ENCODE data around the gene HSPG2. TPM values are rescaled to one million over a fixed set of nuclear protein-coding genes. Genes with fewer than 3 reads are reported as not detected.

HSPG2 gene
- total and polyA plus RNA-seq, 11 donors = 164 to 608 (median 304) TPM

DNA sequence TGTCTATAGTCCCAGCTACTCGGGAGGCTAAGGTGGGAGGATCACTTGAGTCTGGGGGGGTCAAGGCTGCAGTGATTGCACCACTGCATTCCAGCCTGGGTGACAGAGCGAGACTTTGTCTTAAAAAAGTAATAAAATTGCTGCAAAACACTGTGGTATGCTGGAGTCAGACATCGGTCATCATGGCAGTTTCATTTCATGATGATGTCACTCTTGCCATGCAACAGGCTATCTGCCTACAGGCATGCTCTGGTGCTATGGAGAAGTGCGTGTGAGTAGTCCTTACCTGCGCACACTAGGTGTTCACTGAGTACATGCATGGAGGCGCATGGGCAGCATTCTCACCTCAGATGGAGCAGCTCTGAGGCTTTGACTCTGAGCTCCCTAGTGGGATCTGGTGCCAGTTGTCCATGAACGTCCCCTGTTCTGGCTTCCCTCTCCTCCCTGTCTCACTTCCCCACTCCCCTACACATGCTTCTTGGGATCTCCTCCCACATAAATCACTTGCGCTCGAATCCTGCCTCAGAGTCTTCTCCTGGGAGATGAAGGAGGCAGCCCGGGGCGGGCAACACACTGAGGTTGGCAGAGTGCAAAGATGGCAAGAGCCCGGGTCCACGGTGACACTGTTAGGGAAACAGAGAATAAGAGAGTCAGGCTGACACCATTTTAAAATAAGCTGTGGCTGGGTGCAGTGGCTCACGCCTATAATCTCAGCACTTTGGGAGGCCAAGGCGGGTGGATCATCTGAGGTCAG lies 29.3 kb upstream of the HSPG2 start:
- TF ChIP-seq, protein P1, sequence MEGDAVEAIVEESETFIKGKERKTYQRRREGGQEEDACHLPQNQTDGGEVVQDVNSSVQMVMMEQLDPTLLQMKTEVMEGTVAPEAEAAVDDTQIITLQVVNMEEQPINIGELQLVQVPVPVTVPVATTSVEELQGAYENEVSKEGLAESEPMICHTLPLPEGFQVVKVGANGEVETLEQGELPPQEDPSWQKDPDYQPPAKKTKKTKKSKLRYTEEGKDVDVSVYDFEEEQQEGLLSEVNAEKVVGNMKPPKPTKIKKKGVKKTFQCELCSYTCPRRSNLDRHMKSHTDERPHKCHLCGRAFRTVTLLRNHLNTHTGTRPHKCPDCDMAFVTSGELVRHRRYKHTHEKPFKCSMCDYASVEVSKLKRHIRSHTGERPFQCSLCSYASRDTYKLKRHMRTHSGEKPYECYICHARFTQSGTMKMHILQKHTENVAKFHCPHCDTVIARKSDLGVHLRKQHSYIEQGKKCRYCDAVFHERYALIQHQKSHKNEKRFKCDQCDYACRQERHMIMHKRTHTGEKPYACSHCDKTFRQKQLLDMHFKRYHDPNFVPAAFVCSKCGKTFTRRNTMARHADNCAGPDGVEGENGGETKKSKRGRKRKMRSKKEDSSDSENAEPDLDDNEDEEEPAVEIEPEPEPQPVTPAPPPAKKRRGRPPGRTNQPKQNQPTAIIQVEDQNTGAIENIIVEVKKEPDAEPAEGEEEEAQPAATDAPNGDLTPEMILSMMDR (IDR thresholded peaks at IDR 0.05) = no peak
- no peak for TF ChIP-seq POLR2A (IDR thresholded peaks at IDR 0.05)
- Histone ChIP-seq H3K36me3 (no peaks in the 10 kb centered on the region), H3K27me3 (no peaks in the 10 kb centered on the region), H3K4me1 (peaks cover 0 to 21% (median 9%) of the 10 kb centered on the region in 12 donors), H3K9me3 (no peaks in the 10 kb centered on the region), H3K4me3 (no peak overlapping the region), H3K27ac (no peak overlapping the region)
- WGBS, 4 donors = 85 to 87% (median 86%) methylated on average over 15 of the region's 15 CpGs
- no peak for DNase-seq
- no peak for ATAC-seq
- intact Hi-C loops (cut with DNase I) = loop anchor here in 1 of 10 donors (10.0 kb wide), 1 partner anchor 102 kb away; no protein-coding TSS in a partner anchor

DNA sequence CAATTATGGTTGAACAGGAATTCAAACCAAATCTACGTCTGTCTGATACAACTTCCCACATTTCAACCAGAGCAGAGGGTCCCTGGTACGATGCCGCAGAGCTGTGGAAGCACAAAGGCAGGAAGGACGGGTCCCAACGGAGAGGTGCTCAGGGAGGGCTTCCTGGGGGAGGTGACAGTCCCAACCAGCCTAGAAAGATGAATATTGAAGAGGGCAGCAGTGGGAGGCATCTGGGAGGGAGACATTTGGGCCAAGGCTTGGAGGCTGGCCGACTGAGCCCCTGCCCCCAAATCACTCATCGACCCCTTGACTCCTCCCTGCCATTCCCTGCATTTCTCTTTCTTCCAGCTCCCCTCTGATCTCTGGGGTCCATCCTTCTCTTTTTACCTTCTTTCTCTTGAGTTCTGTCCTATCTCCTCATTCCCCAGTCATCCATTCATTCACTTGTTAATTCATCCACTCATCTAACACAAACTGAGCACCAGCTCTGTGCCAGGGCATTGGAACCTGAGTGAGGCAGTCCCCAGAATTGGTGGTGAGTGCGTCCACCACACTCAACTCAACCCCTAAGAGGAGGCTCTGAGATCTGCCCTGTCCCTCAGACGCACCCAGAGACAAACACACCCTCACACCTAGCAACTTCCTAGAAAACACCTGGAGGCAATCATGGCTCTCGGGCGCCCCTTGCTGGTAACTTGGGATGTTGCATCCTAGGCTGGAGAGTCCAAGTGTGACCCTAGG lies 26.5 kb upstream of the HSPG2 start:
- TF ChIP-seq POLR2A (IDR thresholded peaks at IDR 0.05) = no peak
- TF ChIP-seq, protein P1 (IDR thresholded peaks at IDR 0.05) = peak; percentile 85 to 95 (median 92)
- Histone ChIP-seq H3K36me3 (no peaks in the 10 kb centered on the region), H3K4me3 (no peak overlapping the region), H3K4me1 (peaks cover 0 to 23% (median 9%) of the 10 kb centered on the region in 12 donors), H3K27me3 (no peaks in the 10 kb centered on the region), H3K27ac (no peak overlapping the region), H3K9me3 (no peaks in the 10 kb centered on the region)
- ATAC-seq (peak; percentile 84 to 90 (median 88)), DNase-seq (peak; percentile 65 to 88 (median 70))
- intact Hi-C loops (cut with DNase I) = loop anchor here in 7 of 10 donors (2.0 to 10.0 kb wide), 5 partner anchors 65 to 99 kb away; no protein-coding TSS in a partner anchor
- 39 to 48% (median 44%) methylated on average over 11 of the region's 11 CpGs for WGBS, 4 donors

DNA sequence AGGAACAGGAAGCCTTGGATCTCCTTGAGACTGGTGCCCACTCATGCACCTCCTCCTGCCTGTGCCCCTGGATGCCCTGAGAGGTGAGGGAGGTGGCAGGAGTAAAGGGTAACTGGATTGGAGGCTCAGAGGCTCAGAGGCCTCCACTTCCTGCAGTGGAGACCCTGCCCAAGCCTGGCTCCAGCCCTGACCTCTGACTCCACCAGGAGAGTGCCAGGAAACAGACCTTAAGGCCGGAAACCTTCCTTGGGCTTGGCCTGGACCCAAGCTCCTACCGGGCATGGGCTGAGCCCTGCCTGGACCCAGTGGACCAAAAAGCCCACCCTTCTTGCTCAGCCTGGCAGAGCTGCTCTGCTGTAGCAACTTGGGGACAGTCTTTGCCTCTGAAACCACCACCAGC lies 24.7 kb upstream of the HSPG2 start:
- intact Hi-C loops (cut with DNase I) = loop anchor here in 7 of 10 donors (2.0 to 10.0 kb wide), 5 partner anchors 63 to 97 kb away; no protein-coding TSS in a partner anchor
- peak overlapping the region in 2 of 12 donors; percentile 24 to 30 for H3K27ac ChIP-seq
- no peak for TF ChIP-seq POLR2A (IDR thresholded peaks at IDR 0.05)
- TF ChIP-seq, protein P1 (IDR thresholded peaks at IDR 0.05) = no peak

DNA sequence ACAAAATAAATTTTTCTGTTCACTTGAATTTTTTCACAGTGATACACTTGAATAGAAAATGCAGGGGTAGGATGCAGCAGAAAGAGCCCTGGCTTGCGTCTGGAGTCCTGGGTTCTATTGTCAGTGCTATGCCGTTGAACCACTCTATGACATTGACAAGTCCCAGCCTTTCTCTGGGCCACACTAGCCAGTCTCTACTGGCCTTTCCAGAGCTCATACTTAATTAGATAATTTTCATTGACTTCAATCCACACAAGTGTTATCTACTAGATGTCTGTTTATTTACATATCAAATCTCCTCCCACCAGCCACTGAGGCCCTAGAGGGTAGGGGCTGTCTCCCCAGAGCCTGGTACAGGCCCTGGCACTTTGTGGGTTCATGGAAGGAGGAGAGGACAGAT lies 24.2 kb upstream of the HSPG2 start:
- no peaks in the 10 kb centered on the region for H3K27me3 ChIP-seq
- 44 to 80% (median 59%) methylated on average over 2 of the region's 2 CpGs for WGBS, 4 donors
- intact Hi-C loops (cut with DNase I) = loop anchor here in 7 of 10 donors (5.0 to 10.0 kb wide), 4 partner anchors 64 to 97 kb away; no protein-coding TSS in a partner anchor
- no peak for ATAC-seq
- H3K4me1 ChIP-seq = peaks cover 0 to 42% (median 21%) of the 10 kb centered on the region in 12 donors
- DNase-seq = no peak
- H3K9me3 ChIP-seq = no peaks in the 10 kb centered on the region
- no peak overlapping the region for H3K4me3 ChIP-seq
- no peaks in the 10 kb centered on the region for H3K36me3 ChIP-seq
- TF ChIP-seq POLR2A (IDR thresholded peaks at IDR 0.05) = no peak
- TF ChIP-seq, protein P1 (IDR thresholded peaks at IDR 0.05) = no peak
- H3K27ac ChIP-seq = peak overlapping the region in 2 of 12 donors; percentile 24 to 30

More for the DNA sequence above, 24.7 kb upstream of the HSPG2 start:
- H3K9me3 ChIP-seq = no peaks in the 10 kb centered on the region
- H3K4me1 ChIP-seq = peaks cover 0 to 38% (median 17%) of the 10 kb centered on the region in 12 donors
- no peak overlapping the region for H3K4me3 ChIP-seq
- WGBS, 4 donors = 55 to 80% (median 67%) methylated on average over 1 to 2 of the region's 2 CpGs
- peak in 1 of 4 donors; percentile 5 for ATAC-seq
- H3K27me3 ChIP-seq = no peaks in the 10 kb centered on the region
- DNase-seq = no peak
- no peaks in the 10 kb centered on the region for H3K36me3 ChIP-seq
